ENCODE data around the gene SLC26A8. TPM values are rescaled to one million over a fixed set of nuclear protein-coding genes. Genes with fewer than 3 reads are reported as not detected.
"Not testable (repeated sequence)": the region's sequence is repeated elsewhere in the genome, so short reads cannot be mapped to it uniquely, and the experiment has no call there.

SLC26A8 gene
- total RNA-seq, 1 experiment from 2014 or later: not detected

GRCh38 chr6:35948725-35949124, 75.7 kb downstream of the SLC26A8 start:
- DNase-seq (ENCODE audit: low read depth): peak; percentile 55

GRCh38 chr6:35945650-35946025, 78.8 kb downstream of the SLC26A8 start:
- peak; percentile 35 for DNase-seq (ENCODE audit: low read depth)

- no peak for DNase-seq (ENCODE audit: low read depth)
These were observed 81.1 kb downstream of the SLC26A8 start for GRCh38 chr6:35943390-35943789.

DNA sequence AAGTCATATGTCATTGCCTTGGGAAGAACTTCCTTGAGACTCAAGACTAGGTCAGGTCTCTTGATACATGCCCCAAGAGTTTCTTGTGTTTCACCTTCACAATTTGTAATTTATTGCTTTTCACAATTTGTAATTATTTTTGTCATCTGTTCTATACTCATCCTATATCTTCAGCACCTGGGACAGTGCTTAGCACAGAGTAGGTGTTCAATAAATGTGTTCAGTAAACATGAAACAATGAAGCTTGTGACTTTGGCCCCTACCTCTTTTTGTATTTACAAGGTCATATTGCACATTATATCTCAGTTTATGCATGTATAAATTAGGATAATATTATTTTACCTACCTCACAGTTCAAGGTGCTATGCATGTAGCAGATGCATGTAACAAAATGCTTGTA, 82.1 kb downstream of the SLC26A8 start:
- no peak for DNase-seq (ENCODE audit: low read depth)

- DNase-seq (ENCODE audit: low read depth): not testable (repeated sequence)
These were observed 83.3 kb downstream of the SLC26A8 start for GRCh38 chr6:35941170-35941569.

DNA sequence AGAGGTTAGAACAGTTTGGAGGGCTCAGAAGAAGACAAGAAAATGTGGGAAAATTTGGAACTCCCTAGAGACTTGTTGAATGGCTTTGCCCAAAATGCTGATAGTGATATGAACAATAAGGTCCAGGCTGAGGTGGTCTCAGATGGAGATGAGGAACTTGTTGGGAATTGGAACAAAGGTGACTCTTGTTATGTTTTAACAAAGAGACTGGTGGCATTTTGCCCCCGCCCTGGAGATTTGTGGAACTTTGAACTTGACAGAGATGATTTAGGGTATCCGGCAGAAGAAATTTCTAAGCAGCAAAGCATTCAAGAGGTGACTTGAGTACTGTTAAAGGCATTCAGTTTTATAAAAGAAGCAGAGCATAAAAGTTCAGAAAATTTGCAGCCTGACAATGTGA, 84.4 kb downstream of the SLC26A8 start:
- DNase-seq (ENCODE audit: low read depth): not testable (repeated sequence)

- not testable (repeated sequence) for DNase-seq (ENCODE audit: low read depth)
These were observed 85.2 kb downstream of the SLC26A8 start for GRCh38 chr6:35939259-35939658.

DNA sequence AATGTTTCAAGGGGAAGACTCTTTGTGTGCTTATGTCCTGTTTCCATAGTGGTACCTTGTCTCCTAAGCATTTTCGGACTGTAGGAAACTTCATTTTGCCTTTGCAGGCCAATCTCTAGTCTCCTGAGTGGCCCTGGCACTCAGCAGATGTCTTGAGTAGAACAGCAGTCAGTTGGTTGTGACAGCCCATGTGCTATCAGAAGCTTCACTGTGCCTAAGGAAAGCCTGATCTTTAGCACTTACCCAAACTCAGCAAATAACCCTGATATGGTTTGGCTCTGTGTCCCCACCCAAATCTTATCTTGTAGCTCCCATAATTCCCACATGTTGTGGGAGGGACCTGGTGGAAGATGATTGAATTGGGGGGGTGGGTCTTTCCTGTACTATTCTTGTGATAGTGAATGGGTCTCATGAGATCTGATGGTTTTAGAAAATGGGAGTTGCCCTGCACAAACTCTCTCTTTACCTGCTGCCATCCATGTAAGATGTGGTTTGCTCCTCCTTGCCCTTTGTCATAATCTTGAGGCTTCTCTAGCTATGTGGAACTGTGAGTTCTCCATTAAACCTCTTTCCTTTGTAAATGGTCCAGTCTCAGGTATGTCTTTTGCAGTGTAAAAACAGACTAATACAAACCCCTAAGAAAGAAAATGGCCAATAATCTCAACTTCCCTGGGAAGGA, 87.6 kb downstream of the SLC26A8 start:
- no peak for DNase-seq (ENCODE audit: low read depth)

- DNase-seq (ENCODE audit: low read depth): no peak
These were observed 89.0 kb downstream of the SLC26A8 start for GRCh38 chr6:35935469-35935868.

DNA sequence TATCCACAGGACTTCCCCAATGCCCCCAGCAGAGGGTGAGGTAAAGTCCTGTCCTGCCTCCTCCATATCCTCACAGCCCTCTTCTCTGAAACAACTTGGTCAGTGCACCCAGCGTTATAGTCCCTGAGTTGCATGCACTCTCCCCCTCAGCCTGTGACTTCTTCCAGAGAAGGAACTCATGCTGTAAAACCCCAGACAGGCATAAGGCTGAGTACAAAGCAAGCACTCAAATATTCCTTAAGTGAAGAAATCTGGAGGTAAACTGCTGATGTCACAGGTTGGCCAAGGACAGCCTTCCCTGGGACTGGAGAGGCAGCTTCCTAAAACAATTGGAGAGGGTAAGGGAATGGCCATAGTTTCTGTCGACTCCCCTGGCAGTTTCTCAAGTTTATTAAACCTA, 90.6 kb downstream of the SLC26A8 start:
- DNase-seq (ENCODE audit: low read depth): no peak

DNA sequence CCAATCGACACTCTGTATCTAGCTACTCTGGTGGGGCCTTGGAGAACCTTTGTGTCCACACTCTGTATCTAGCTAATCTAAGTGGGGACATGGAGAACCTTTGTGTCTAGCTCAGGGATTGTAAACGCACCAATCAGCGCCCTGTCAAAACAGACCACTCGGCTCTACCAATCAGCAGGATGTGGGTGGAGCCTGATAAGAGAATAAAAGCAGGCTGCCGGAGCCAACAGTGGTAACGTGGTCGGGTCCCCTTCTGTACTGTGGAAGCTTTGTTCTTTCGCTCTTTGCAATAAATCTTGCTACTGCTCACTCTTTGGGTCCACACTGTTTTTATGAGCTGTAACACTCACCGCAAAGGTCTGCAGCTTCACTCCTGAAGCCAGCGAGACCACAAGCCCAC, 92.6 kb downstream of the SLC26A8 start:
- not testable (repeated sequence) for DNase-seq (ENCODE audit: low read depth)

DNA sequence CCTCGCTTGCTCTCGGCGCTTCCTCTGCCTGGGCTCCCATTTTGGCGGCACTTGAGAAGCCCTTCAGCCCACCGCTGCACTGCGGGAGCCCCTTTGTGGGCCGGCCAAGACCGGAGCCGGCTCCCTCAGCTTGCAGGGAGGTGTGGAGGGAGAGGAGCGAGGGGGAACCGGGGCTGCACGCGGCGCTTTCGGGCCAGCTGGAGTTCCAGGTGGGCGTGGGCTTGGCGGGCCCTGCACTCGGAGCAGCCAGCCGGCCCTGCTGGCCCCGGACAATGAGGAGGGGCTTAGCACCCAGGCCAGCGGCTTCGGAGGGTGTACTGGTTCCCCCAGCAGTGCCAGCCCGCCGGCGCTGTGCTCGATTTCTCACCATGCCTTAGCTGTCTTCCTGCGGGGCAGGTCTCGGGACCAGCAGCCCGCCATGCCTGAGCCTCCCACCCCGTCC, 93.3 kb downstream of the SLC26A8 start:
- no peak for DNase-seq (ENCODE audit: low read depth)

DNA sequence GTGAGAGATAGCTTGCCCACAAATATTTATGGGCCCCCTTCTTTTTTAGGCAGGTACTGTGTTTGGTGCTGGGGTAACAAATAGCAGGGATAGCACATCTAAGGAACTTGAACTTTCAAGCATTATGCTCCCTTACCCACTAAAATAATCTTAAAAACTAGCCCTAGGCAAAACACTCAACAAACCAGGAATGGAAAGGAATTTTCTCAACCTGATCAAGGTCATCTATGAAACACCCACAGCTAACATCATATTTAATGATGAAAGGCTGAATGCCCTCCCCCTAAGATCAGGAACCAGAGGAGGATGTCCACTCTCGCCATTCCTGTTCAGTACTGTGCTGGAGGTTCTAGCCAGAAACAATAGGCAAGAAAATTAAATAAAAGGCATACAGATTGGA, 94.8 kb downstream of the SLC26A8 start:
- DNase-seq (ENCODE audit: low read depth): no peak

DNA sequence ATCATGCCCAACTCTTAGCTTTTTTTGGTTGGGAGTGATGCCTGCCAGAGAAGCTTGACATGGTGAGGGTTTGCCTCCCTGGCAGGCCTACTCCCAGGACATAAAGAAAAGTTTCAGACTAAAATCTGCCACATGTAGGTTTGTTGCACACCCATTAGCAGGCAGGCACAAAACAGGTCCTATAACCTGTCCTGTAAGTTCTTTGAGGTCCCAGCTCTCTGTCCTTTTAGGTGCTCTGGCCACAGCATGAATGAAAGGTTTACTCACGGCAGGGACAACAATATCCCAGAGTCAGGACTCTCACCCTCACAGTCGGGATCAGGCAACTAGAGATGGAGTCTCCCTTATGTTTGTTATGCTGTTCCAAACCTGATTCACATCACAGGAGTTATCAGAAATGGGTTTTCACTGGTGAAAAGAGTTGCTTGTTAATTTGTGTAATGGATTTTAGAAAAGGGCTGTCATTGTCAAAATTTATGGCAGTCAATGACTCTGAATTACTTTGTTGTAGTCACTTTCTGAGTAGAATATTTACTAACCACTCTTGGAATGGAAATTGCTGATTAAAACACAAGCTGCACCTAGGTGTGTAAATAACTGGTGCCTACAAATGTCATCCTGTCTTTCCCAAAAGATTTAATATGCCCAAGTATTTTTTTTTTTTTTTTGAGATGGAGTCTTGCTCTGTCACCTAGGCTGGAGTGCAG, 97.8 kb downstream of the SLC26A8 start:
- no peak for DNase-seq (ENCODE audit: low read depth)

GRCh38 chr6:35925961-35926360, 98.5 kb downstream of the SLC26A8 start:
- no peak for DNase-seq (ENCODE audit: low read depth)

GRCh38 chr6:35924146-35924545, 100.3 kb downstream of the SLC26A8 start:
- DNase-seq (ENCODE audit: low read depth): no peak

DNA sequence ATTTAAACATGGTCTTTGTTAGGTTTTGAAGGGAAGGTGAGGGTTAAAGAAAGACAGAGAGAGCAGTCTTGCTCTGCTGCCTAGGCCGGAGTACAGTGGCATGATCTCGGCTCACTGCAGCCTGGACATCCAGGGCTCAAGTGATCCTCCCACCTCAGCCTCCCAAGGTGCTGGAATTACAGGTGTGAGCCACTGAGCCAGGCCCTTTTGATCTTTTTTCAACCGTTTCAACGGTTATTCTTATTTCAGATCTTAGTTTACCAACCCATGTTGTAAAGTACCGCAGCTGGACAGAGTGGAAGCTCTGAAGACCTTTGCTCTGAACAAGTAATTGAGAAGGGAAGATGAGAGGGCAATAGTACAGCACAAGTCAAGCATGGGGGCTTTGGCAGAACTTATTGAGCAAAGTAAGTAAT, 102.3 kb downstream of the SLC26A8 start:
- no peak for DNase-seq (ENCODE audit: low read depth)

DNA sequence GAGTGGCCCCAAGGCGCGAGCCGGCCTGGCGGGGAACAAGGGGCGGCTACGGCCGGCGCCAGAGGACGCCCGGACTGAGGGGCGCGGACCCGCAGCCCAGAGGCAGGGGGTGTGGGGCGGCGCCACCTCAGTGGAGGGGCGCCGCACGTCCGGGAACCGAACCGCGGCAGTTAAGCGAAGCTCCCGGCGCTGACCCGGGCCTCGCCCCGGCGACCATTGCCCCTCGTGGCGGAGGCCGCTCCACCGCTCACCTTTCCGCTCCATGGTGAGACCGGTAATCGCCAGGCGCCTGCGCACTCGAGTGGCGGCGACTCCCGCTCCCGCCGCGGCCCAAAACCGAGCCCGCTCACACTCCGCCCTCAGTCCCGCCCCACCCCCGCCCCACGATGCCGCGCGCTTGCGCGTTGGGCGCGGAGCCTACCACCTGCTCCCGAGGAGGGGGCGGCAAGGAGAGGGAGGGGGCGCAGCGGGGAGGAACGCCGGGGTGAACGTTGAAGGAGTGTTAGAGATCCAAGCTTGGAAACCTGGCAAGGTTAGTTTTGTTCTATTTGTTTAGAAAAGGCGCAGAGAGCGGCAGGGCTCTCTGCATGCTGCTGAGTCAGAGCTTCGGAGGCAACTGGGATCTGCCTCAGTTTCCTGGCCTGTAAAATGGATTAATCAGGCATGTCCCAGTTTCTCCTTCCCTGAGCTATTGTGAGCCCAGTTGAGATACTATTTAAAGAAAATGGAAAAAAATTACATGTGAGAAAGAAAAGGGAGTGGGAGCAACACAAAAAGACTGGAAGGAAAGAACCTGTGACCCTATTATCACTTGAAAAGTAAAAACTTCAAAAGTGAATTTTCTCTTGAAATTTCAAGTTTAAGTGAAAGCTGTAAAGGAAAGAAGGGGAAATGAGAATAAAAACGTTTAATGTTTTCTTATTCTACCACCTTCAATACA, 103.4 kb downstream of the SLC26A8 start, which contains the start of gene SRPK1:
TSS of gene SRPK1 (minus strand) at position 306 of the 940 bp plus-strand sequence. CDS start at position 264, 42 bp downstream.
- DNase-seq (ENCODE audit: low read depth): peak; percentile 90

DNA sequence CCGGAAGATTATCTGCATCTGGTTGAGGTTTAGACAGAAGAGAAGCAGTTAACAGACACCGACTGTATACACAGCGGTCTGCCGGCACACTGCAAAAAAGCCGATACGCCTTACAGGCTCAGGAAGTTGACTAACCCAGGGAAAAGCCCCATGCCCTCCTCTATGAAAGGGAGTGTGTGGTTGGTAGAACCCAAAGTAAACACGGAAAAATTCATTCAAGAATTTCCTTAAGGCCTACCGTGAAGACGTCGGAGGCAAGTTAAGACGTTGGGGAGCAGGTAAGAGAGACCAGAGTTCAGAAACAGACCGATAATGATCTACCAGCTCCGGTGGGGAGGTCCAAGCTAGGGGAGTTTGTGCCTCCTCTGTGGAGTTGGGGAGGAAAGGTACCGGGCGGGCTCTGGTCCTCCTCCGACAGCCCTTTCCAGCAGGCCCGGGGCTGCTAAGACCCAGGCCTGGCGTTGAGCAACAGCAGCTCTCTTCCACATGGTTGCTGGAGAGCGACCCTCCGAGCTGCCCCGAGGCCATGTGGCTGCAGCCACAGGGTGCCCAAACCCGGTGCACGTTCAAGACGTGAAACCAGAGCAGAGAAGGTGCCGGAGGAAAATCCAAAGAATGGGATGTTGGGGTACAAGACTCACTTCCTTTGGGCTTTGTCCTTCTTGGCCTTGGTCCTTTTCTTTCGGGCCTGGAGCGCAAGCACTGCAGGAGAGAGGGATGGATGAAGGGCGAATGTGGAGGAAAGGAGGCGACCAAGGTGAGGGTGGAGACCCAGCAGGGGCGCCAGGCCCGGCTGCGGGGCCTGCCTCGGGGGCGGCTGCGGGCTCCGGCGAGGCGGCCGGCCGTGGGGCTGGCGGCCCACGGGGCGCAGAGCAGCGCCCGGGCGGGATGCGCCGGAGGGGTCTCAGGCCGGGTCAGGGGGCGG, 104.4 kb downstream of the SLC26A8 start:
- peak; percentile 82 for DNase-seq (ENCODE audit: low read depth)

DNA sequence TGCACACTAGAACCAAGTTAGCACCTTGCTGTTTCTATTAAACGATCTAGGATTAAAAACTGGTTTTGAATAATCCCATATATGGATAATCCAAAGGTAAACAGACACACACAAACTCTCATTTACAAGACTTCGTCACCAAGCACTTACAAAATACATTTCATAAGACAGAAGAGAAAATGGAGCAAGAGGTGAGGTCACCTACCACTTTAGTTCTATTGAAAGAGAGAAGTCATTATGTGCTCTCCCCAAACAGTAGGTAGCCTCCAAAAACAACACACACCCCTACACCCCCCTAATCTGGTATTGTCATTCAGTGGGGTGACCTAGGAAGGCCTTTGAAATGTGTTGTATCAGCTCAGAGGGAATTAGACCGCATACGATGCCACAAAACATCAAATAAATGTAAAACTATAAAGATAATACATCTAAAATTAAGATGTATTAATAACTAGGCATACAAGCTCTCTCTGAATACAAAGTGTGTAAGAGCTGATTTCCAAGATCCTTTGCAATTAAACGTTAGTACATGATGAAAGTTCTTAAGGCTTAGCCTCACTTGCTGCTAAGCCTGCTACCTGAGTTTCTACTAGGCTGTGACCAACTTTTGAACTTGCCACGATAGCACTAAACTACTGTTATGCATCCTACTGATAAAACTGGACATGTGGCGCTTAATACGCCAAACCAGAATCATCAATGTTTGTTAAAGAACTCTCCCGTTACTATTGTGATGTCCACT, 105.2 kb downstream of the SLC26A8 start:
- peak; percentile 41 for DNase-seq (ENCODE audit: low read depth)
